GM12872 (cell line): ENCODE results near the gene MAMDC2.

Experiments used
- TF ChIP-seq, protein P1 (sequence below): IDR thresholded peaks from 3 replicates; pipeline ENCODE4 v1.5.1; 2011; ENCODE audit warnings: low read depth, mild to moderate bottlenecking, low read length, moderate library complexity; ENCODE audit not compliant: insufficient read depth

The MAMDC2 gene

DNA sequence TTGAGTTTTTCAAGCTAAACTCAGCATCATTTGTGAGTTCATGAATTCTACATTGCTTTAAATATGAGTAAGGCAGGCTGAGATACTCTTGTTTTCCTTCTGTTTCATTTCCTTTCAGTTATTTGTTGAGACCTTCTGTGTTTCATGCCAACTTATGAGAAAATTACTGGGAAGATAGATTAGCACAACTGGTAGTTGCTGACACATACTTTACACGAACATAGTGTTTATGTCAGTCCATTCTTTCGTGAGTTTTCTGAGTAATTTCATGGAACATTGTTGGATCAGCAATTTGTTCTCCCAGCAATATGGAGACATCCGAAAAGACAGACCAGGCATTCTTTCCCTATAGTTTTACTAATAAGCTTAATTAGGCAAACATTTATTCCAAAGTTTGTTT, 113.1 kb downstream of the MAMDC2 start:
- TF ChIP-seq, protein P1, sequence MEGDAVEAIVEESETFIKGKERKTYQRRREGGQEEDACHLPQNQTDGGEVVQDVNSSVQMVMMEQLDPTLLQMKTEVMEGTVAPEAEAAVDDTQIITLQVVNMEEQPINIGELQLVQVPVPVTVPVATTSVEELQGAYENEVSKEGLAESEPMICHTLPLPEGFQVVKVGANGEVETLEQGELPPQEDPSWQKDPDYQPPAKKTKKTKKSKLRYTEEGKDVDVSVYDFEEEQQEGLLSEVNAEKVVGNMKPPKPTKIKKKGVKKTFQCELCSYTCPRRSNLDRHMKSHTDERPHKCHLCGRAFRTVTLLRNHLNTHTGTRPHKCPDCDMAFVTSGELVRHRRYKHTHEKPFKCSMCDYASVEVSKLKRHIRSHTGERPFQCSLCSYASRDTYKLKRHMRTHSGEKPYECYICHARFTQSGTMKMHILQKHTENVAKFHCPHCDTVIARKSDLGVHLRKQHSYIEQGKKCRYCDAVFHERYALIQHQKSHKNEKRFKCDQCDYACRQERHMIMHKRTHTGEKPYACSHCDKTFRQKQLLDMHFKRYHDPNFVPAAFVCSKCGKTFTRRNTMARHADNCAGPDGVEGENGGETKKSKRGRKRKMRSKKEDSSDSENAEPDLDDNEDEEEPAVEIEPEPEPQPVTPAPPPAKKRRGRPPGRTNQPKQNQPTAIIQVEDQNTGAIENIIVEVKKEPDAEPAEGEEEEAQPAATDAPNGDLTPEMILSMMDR, result no peak

DNA sequence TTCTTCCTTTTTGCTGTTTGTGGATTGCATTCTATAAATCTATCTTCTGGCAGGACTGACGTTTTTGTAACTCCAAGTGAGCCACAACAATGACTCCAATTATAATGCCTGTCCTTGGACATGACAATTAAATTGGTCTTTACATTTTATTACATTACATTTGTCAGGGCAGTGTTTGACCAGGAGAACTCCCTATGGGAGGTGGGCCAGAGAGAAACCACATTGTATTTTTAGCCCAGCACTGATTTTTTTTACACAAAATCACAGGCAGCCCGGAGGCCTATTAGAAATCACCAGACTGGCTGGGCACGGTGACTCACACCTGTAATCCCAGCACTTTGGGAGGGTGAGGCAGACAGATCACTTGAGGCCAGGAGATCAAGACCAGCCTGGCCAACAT, 116.0 kb downstream of the MAMDC2 start:
- TF ChIP-seq, protein P1, result no peak

DNA sequence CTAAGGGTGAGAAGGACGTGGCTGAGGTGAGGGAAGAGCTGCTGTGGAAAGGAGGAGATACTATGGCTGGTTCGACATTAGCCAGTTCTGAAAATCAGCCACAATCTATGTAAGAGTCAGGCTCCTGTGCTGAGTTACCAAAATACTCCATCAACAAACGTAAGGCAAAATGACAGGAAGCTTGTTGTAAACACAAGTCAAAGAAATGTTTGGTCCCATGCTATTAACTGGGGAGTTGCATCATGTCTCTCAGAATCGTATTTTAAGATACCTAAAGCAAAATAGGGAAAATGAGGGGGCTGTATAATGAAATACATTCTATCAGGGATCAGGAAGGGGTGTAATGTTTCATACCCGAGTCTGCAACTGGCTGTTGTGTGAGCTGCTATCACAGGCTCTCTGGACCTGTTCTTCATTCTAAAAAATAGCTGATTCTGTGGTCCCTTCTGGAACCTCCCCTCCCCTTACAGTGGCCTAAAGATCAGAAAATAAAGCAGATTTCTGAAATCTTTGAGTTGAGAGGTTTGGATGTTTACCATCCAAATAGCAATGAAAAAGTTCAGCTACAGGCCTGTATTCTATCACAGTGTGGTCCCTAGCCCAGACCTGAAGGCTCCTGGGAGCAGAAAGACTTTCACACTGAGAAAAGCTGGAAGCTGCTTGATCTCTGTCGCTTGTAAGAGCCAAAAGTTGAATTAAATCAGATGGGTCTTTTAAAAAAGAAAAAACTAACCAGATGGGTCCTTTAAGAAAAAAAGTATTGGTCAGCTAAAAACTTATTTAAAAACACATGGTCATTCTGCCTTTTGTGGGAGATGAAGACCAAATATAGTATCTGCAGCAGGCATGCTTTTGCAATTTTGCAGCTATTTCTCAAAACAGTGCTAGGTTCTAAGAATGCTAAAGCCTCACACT, 117.3 kb downstream of the MAMDC2 start:
- TF ChIP-seq, protein P1, result no peak

DNA sequence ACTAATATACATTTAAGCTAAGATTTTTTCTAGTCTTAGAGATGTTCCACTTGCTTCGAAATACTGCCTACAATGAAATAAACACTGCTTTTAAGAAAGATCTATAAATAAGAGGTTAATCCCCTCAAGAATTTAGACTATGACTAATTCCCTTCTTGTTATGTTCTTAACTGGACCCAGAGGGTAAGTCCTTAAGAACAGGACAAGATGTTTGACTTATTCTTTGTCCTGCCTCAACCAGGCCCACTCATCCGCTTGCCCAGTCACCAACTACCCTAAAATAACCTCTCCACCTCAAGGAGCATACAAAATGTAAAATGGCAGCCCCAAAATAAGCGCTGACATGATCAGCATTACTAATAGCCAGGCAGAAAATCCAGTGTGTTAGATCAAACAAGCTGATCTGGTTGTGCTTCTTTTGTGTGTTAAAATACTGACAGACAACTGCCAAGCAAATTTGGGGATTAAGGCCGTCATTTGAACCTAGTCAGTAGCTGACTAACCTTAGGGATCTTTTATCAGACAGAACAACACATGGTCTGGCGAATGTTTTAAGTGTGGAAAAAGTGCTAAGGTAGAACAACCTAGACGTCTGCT, 121.5 kb downstream of the MAMDC2 start:
- TF ChIP-seq, protein P1, result no peak

- TF ChIP-seq, protein P1, result no peak
Measured at GRCh38 chr9:70168521-70168920, 124.9 kb downstream of the MAMDC2 start.

GRCh38 chr9:70169222-70169621, 125.6 kb downstream of the MAMDC2 start:
- TF ChIP-seq, protein P1, result no peak

DNA sequence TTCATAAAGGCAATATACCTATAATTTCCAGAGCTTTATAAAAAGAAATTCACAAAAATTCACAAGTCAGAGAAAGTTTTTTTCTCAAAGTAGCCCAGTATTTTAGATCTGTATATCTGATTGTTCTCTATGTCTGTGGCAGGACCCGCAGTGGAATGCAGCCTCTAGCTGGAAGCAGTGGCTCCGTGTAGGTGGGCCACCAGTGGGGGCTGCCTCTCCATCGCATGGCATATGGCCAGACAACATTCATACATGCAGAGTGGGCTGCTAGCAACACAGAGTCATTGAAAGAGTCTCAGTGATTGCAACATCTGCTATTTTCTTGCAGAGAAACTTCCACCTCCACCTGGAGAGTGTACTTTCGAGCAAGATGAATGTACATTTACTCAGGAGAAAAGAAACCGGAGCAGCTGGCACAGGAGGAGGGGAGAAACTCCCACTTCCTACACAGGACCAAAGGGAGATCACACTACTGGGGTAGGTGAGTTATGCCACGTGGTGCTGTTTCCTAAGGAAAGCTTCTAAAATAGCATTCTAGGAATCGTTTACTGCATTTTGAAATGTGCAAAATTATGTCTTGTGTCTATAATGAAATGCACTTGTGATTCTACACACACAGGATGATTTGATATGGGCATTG, 126.6 kb downstream of the MAMDC2 start:
- TF ChIP-seq, protein P1, result no peak
